CD4-positive, alpha-beta T cell (primary cell): Measurements from ENCODE around the gene HOPX. TPM values are rescaled to one million over a fixed set of nuclear protein-coding genes. Genes with fewer than 3 reads are reported as not detected.

Experiments used
- ATAC-seq: fragments of 200-7000 bp; cut with Tn5 transposase; one replicate; pipeline ENCODE4 v1.10.0; 2022; ENCODE audit warnings: mild to moderate bottlenecking; ENCODE audit not compliant: poor library complexity
- CTCF ChIA-PET: fragments of 350-600 bp; sonication (Branson Sonifier 250); formaldehyde crosslinking; loops from one replicate; lab custom pipeline; 2021; ENCODE audit warnings: antibody characterized with exemption, inconsistent platforms; lab: Charles Lee
- POLR2A ChIA-PET: fragments of 350-600 bp; sonication (Branson Sonifier 250); formaldehyde crosslinking; loops from one replicate; lab custom pipeline; 2021; ENCODE audit warnings: antibody characterized with exemption, inconsistent platforms; lab: Charles Lee
- DNase-seq, 14 experiments: peaks; one replicate each; pipeline ENCODE4 v3.0.0-alpha.2; 2013 to 2020; ENCODE audit warnings: mixed read lengths in 2 of 14
- H3K27ac ChIP-seq, 2 donors: one replicate each; pipeline versions ENCODE4 v1.5.1 to v1.7.0; 2013; ENCODE audit warnings: low read length in 2 of 2, low read depth in 1 of 2, mild to moderate bottlenecking in 1 of 2
- H3K27me3 ChIP-seq, 2 experiments: 1 replicate in 1 of 2; 2 replicates in 1 of 2; pipeline versions ENCODE4 v1.6.1 to v1.7.0; 2013; ENCODE audit warnings: low read length in 2 of 2, control low read depth in 1 of 2, mild to moderate bottlenecking in 1 of 2, moderate library complexity in 1 of 2; ENCODE audit not compliant: insufficient read depth in 2 of 2, control insufficient read depth in 1 of 2
- H3K36me3 ChIP-seq: one replicate; pipeline ENCODE4 v1.6.1; 2013; ENCODE audit warnings: low read length, control low read depth; ENCODE audit not compliant: insufficient read depth
- H3K4me1 ChIP-seq: one replicate; pipeline ENCODE4 v1.6.1; 2013; ENCODE audit warnings: low read length, control low read depth; ENCODE audit not compliant: insufficient read depth
- H3K4me3 ChIP-seq: one replicate; pipeline ENCODE4 v1.5.1; 2013; ENCODE audit warnings: mild to moderate bottlenecking, low read length, moderate library complexity
- H3K9me3 ChIP-seq, 2 experiments: 1 replicate in 1 of 2; 2 replicates in 1 of 2; pipeline versions ENCODE4 v1.6.1 to v1.7.0; 2013; ENCODE audit warnings: low read length in 2 of 2, mild to moderate bottlenecking in 2 of 2, control low read depth in 1 of 2, moderate library complexity in 1 of 2; ENCODE audit not compliant: control insufficient read depth in 1 of 2, insufficient read depth in 1 of 2
- H3K27ac Mint-ChIP-seq: one replicate; pipeline ENCODE4 v1.8.0; 2020; ENCODE audit warnings: mixed read lengths
- H3K27me3 Mint-ChIP-seq: one replicate; pipeline ENCODE4 v1.8.0; 2021; ENCODE audit warnings: mixed read lengths
- H3K36me3 Mint-ChIP-seq: one replicate; pipeline ENCODE4 v1.8.0; 2021; ENCODE audit warnings: low read depth, mixed read lengths
- H3K4me1 Mint-ChIP-seq: one replicate; pipeline ENCODE4 v1.8.0; 2021; ENCODE audit warnings: low read depth, mixed read lengths
- H3K4me3 Mint-ChIP-seq: one replicate; pipeline ENCODE4 v1.8.0; 2020; ENCODE audit warnings: mild to moderate bottlenecking, mixed read lengths
- H3K9me3 Mint-ChIP-seq: one replicate; pipeline ENCODE4 v1.8.0; 2020; ENCODE audit warnings: mixed read lengths
- CTCF ChIP-seq: fragments of 200-600 bp; IDR thresholded peaks from one replicate; pipeline ENCODE4 v1.8.0; 2022; ENCODE audit warnings: antibody characterized with exemption, mild to moderate bottlenecking
- intact Hi-C, 2 experiments: fragments of 100-400 bp; cut with DNase I in 1 of 2; cut with micrococcal nuclease in 1 of 2; formaldehyde crosslinking; loops; one replicate each; pipeline versions ENCODE4 v1.15.1 to v1.9.0; 2023 to 2025; cut with DNase I, micrococcal nuclease
- total RNA-seq, 174 experiments: library from RNA in 2 of 174; stranded (reverse) in 2 of 174; gene quantifications; one replicate each; pipeline ENCODE4 v1.2.3 and lab custom pipeline; 2021 to 2026

The HOPX gene
- total RNA-seq, 2 experiments from 2014 or later = 4.3 to 5.9 TPM

- peaks cover 24% of the 10 kb centered on the region for H3K27me3 Mint-ChIP-seq
- ChIA-PET POLR2A (interaction anchor here (0.6 to 1.8 kb wide), 3 partner anchors 7 to 104 kb away, joined by 3 to 8 read pairs (median 4); no protein-coding TSS in a partner anchor), CTCF (interaction anchor here (0.5 kb wide), 1 partner anchor 86 kb away, joined by 3 read pairs; no protein-coding TSS in a partner anchor)
- intact Hi-C loops = no loop called here
- no peaks in the 10 kb centered on the region for H3K36me3 Mint-ChIP-seq
- no peak for ATAC-seq
- TF ChIP-seq CTCF = no peak
- peak in 9 of 14 experiments; percentile 4 to 65 (median 21) for DNase-seq
- H3K4me3 Mint-ChIP-seq = peak overlapping the region; percentile 72
- peaks cover 2% of the 10 kb centered on the region for H3K9me3 Mint-ChIP-seq
- H3K4me3 ChIP-seq = peak overlapping the region; percentile 10
- H3K27ac Mint-ChIP-seq = peak overlapping the region; percentile 56
- peak overlapping the region in 1 of 2 donors; percentile 1 for H3K27ac ChIP-seq
- peaks cover 7 to 25% of the 10 kb centered on the region in 2 experiments for H3K27me3 ChIP-seq
- no peaks in the 10 kb centered on the region for H3K9me3 ChIP-seq
- H3K4me1 Mint-ChIP-seq = peaks cover 72% of the 10 kb centered on the region
- no peaks in the 10 kb centered on the region for H3K36me3 ChIP-seq
- H3K4me1 ChIP-seq = peaks cover 55% of the 10 kb centered on the region
These were observed 27.4 kb downstream of the HOPX start for GRCh38 chr4:56653461-56654237.

GRCh38 chr4:56652196-56652595 is 28.9 kb downstream of the HOPX start:
- no peaks in the 10 kb centered on the region for H3K36me3 ChIP-seq
- no peak for TF ChIP-seq CTCF
- H3K4me1 ChIP-seq = peaks cover 53% of the 10 kb centered on the region
- intact Hi-C loops = no loop called here
- peaks cover 2% of the 10 kb centered on the region for H3K9me3 Mint-ChIP-seq
- DNase-seq (no peak), ATAC-seq (no peak)
- H3K36me3 Mint-ChIP-seq = no peaks in the 10 kb centered on the region
- ChIA-PET CTCF (no interaction called here), POLR2A (no interaction called here)
- peaks cover 10% of the 10 kb centered on the region for H3K27me3 Mint-ChIP-seq
- H3K27me3 ChIP-seq = peaks cover 0 to 12% of the 10 kb centered on the region in 2 experiments
- peak overlapping the region; percentile 20 for H3K4me3 Mint-ChIP-seq
- no peaks in the 10 kb centered on the region for H3K9me3 ChIP-seq
- no peak overlapping the region for H3K27ac ChIP-seq
- peaks cover 65% of the 10 kb centered on the region for H3K4me1 Mint-ChIP-seq
- no peak overlapping the region for H3K4me3 ChIP-seq
- peak overlapping the region; percentile 21 for H3K27ac Mint-ChIP-seq

- ATAC-seq = no peak
- ChIA-PET POLR2A (no interaction called here), CTCF (no interaction called here)
- H3K4me3 ChIP-seq = no peak overlapping the region
- Mint-ChIP-seq H3K27me3 (no peaks in the 10 kb centered on the region), H3K4me3 (no peak overlapping the region), H3K36me3 (no peaks in the 10 kb centered on the region), H3K4me1 (peaks cover 56% of the 10 kb centered on the region), H3K9me3 (peaks cover 2% of the 10 kb centered on the region), H3K27ac (no peak overlapping the region)
- H3K9me3 ChIP-seq = peaks cover 3 to 6% of the 10 kb centered on the region in 2 experiments
- no peaks in the 10 kb centered on the region for H3K36me3 ChIP-seq
- intact Hi-C loops = no loop called here
- no peak for DNase-seq
- peaks cover 0 to 10% of the 10 kb centered on the region in 2 experiments for H3K27me3 ChIP-seq
- no peak for TF ChIP-seq CTCF
- no peak overlapping the region for H3K27ac ChIP-seq
- H3K4me1 ChIP-seq = peaks cover 42% of the 10 kb centered on the region
These were observed 30.1 kb downstream of the HOPX start for GRCh38 chr4:56651056-56651350.
